HG03378 (cell line): ENCODE results near the gene LINGO3.

Experiments used
- ATAC-seq: cut with Tn5 transposase; IDR thresholded peaks from one replicate; pipeline ENCODE4 v1.9.1; 2021; ENCODE audit warnings: mild to moderate bottlenecking, moderate library complexity; ENCODE audit not compliant: unreplicated experiment

The LINGO3 gene

GRCh38 chr19:2328401-2329148, 20.6 kb upstream of the LINGO3 start, which contains the start of the genes LSM7 and SPPL2B:
LSM7 (minus strand) TSS chr19:2328586; CDS start chr19:2328566, 20 bp downstream.
SPPL2B (plus strand) TSS chr19:2328684; CDS start chr19:2328710, 26 bp downstream.
- no peak for ATAC-seq

GRCh38 chr19:2327773-2328400, 19.9 kb upstream of the LINGO3 start:
- ATAC-seq: no peak

- no peak for ATAC-seq
These were observed 18.9 kb upstream of the LINGO3 start for GRCh38 chr19:2326699-2327360.

GRCh38 chr19:2325281-2326046, 17.5 kb upstream of the LINGO3 start:
- ATAC-seq: no peak

GRCh38 chr19:2324220-2324948, 16.4 kb upstream of the LINGO3 start:
- ATAC-seq: no peak

- ATAC-seq: no peak
These were observed 15.8 kb upstream of the LINGO3 start for GRCh38 chr19:2323707-2324106.

GRCh38 chr19:2321565-2322283, 13.8 kb upstream of the LINGO3 start:
- no peak for ATAC-seq

GRCh38 chr19:2320939-2321338, 13.0 kb upstream of the LINGO3 start:
- ATAC-seq: no peak

- no peak for ATAC-seq
These were observed 12.1 kb upstream of the LINGO3 start for GRCh38 chr19:2320049-2320448.

GRCh38 chr19:2319551-2319950, 11.6 kb upstream of the LINGO3 start:
- no peak for ATAC-seq

- no peak for ATAC-seq
These were observed 11.0 kb upstream of the LINGO3 start for GRCh38 chr19:2318923-2319322.

- no peak for ATAC-seq
These were observed 9.8 kb upstream of the LINGO3 start for GRCh38 chr19:2317756-2318155.

- ATAC-seq: no peak
These were observed 9.3 kb upstream of the LINGO3 start for GRCh38 chr19:2317300-2317699.

GRCh38 chr19:2315818-2316353, 7.9 kb upstream of the LINGO3 start:
- ATAC-seq: no peak

GRCh38 chr19:2315121-2315817, 7.3 kb upstream of the LINGO3 start:
- no peak for ATAC-seq

GRCh38 chr19:2312820-2313501, 5.0 kb upstream of the LINGO3 start:
- ATAC-seq: no peak

GRCh38 chr19:2311093-2311492, 3.1 kb upstream of the LINGO3 start:
- no peak for ATAC-seq

GRCh38 chr19:2309734-2310362, 1.9 kb upstream of the LINGO3 start:
- no peak for ATAC-seq
